Natural killer cell (primary cell): Measurements from ENCODE around the gene DTX3L. TPM values are rescaled to one million over a fixed set of nuclear protein-coding genes. Genes with fewer than 3 reads are reported as not detected.
A peak's percentile ranks its signal among the peaks of the same experiment; 100 is the strongest.

ENCODE experiments used
- ATAC-seq, 3 donors: fragments of 150-1000 bp in 2 of 3; fragments of 200-7000 bp in 1 of 3; cut with Tn5 transposase; 1 replicate in 1 of 3; 2 replicates in 2 of 3; pipeline ENCODE4 v1.10.0; 2021; ENCODE audit warnings: mild to moderate bottlenecking in 2 of 3, moderate library complexity in 2 of 3
- DNase-seq, 2 donors: peaks; one replicate each; pipeline versions ENCODE4 v3.0.0 to v3.0.0-alpha.2; 2013 to 2021; ENCODE audit warnings: mixed read lengths in 1 of 2
- H3K27ac ChIP-seq: one replicate; pipeline ENCODE4 v1.5.1; 2013; ENCODE audit warnings: mild to moderate bottlenecking, low read length
- H3K27me3 ChIP-seq: one replicate; pipeline ENCODE4 v1.6.1; 2013; ENCODE audit warnings: low read length; ENCODE audit not compliant: control insufficient read depth, insufficient read depth
- H3K36me3 ChIP-seq: one replicate; pipeline ENCODE4 v1.6.1; 2013; ENCODE audit warnings: low read length; ENCODE audit not compliant: control insufficient read depth, insufficient read depth
- H3K4me1 ChIP-seq: one replicate; pipeline ENCODE4 v1.6.1; 2013; ENCODE audit warnings: low read length; ENCODE audit not compliant: control insufficient read depth, insufficient read depth
- H3K4me3 ChIP-seq: one replicate; pipeline ENCODE4 v1.5.1; 2013; ENCODE audit warnings: low read length
- H3K9me3 ChIP-seq: one replicate; pipeline ENCODE4 v1.6.1; 2013; ENCODE audit warnings: low read length; ENCODE audit not compliant: control insufficient read depth, insufficient read depth
- H3K27ac Mint-ChIP-seq, 2 donors: one replicate each; pipeline ENCODE4 v1.8.0; 2022; ENCODE audit warnings: mild to moderate bottlenecking in 2 of 2, mixed read lengths in 2 of 2, moderate library complexity in 1 of 2
- H3K27me3 Mint-ChIP-seq, 2 donors: one replicate each; pipeline ENCODE4 v1.8.0; 2022; ENCODE audit warnings: low read depth in 2 of 2, mixed read lengths in 2 of 2
- H3K36me3 Mint-ChIP-seq: one replicate; pipeline ENCODE4 v1.8.0; 2022; ENCODE audit warnings: mixed read lengths
- H3K4me1 Mint-ChIP-seq, 2 donors: one replicate each; pipeline ENCODE4 v1.8.0; 2022; ENCODE audit warnings: mixed read lengths in 2 of 2
- H3K4me3 Mint-ChIP-seq: one replicate; pipeline ENCODE4 v1.8.0; 2022; ENCODE audit warnings: mild to moderate bottlenecking, moderate library complexity, mixed read lengths
- H3K9me3 Mint-ChIP-seq, 2 donors: one replicate each; pipeline ENCODE4 v1.8.0; 2022; ENCODE audit warnings: mixed read lengths in 2 of 2
- WGBS: methylation state at CpG from one replicate; pipeline ENCODE4 v1.1.7; 2013; ENCODE audit warnings: missing lambda C conversion rate; ENCODE audit not compliant: insufficient coverage; 5-methylcytosine and 5-hydroxymethylcytosine counted together
- intact Hi-C: fragments of 100-400 bp; cut with micrococcal nuclease; formaldehyde crosslinking; loops from one replicate; pipeline ENCODE4 v1.14.2; 2022
- total RNA-seq, 4 donors: library from RNA; stranded (reverse); fragments of 120-200 nt in 1 of 4; gene quantifications; one replicate each; pipeline versions ENCODE4 v1.2.3 to v1.2.4, GENCODE V29; 2013 to 2022
- TF ChIP-seq, protein P1 (sequence below): fragments of 200-600 bp; IDR thresholded peaks from one replicate; pipeline ENCODE4 v1.8.0; 2022; ENCODE audit warnings: antibody characterized with exemption

DTX3L gene
- total RNA-seq, 3 donors from 2014 or later (not counting 1 experiment from before 2014, with no cell fraction given) = 40.8 to 61.0 (median 51.8) TPM

DNA sequence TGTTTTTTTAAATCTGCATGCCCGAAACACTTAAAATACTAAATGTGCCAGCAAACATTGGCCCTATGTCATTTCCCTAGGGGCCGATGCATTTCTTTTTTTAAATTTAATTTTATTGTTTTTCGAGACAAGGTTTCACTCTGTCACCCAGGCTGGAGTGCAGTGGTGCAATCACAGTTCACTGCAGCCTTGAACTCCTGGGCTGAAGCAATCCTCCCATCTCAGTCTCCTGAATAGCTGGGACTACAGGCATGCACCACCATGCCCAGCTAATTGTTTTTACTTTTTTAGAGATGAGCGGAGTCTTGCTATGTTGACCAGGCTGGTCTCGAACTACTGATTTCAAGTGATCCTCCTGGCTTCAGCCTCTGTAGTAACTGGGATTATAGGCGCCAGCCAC is 5.5 kb upstream of the DTX3L start:
- DNase-seq = no peak
- TF ChIP-seq, protein P1, sequence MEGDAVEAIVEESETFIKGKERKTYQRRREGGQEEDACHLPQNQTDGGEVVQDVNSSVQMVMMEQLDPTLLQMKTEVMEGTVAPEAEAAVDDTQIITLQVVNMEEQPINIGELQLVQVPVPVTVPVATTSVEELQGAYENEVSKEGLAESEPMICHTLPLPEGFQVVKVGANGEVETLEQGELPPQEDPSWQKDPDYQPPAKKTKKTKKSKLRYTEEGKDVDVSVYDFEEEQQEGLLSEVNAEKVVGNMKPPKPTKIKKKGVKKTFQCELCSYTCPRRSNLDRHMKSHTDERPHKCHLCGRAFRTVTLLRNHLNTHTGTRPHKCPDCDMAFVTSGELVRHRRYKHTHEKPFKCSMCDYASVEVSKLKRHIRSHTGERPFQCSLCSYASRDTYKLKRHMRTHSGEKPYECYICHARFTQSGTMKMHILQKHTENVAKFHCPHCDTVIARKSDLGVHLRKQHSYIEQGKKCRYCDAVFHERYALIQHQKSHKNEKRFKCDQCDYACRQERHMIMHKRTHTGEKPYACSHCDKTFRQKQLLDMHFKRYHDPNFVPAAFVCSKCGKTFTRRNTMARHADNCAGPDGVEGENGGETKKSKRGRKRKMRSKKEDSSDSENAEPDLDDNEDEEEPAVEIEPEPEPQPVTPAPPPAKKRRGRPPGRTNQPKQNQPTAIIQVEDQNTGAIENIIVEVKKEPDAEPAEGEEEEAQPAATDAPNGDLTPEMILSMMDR = no peak
- no peaks in the 10 kb centered on the region for H3K27me3 ChIP-seq
- 94% methylated on average over 6 of the region's 6 CpGs for WGBS
- no peak overlapping the region for H3K27ac ChIP-seq
- no peaks in the 10 kb centered on the region for H3K9me3 Mint-ChIP-seq
- no peak overlapping the region for H3K4me3 Mint-ChIP-seq
- no peaks in the 10 kb centered on the region for H3K27me3 Mint-ChIP-seq
- H3K4me1 ChIP-seq = peaks cover 15% of the 10 kb centered on the region
- no peak for ATAC-seq
- no peaks in the 10 kb centered on the region for H3K9me3 ChIP-seq
- H3K36me3 Mint-ChIP-seq = peaks cover 16% of the 10 kb centered on the region
- no peak overlapping the region for H3K4me3 ChIP-seq
- H3K27ac Mint-ChIP-seq = no peak overlapping the region
- H3K4me1 Mint-ChIP-seq = peaks cover 42% of the 10 kb centered on the region in 2 donors
- H3K36me3 ChIP-seq = peaks cover 59% of the 10 kb centered on the region
- intact Hi-C loops = no loop called here

DNA sequence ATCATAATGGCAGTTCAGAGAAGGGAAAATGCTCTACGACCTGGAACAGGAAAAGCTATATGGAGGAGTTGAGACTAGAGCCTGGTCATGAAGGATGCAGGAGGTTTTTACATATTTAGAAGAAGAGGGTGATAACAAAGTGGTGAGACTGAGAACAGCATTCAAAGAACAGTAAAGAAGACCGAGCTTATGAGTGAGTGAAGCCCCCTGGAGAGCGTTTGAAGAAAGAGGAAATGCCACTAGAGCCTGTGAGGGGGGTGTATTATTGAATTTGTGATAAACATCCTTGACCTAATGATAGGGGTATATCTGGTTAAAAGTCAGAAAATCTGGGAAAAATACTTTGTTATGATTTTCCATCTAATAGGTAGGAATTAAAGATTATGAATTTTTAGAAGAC is 4.2 kb upstream of the DTX3L start:
- H3K27me3 ChIP-seq = no peaks in the 10 kb centered on the region
- Mint-ChIP-seq H3K4me1 (peaks cover 49 to 50% of the 10 kb centered on the region in 2 donors), H3K27ac (no peak overlapping the region), H3K36me3 (peaks cover 16% of the 10 kb centered on the region), H3K4me3 (no peak overlapping the region), H3K9me3 (no peaks in the 10 kb centered on the region), H3K27me3 (no peaks in the 10 kb centered on the region)
- H3K27ac ChIP-seq = no peak overlapping the region
- H3K4me1 ChIP-seq = peaks cover 21% of the 10 kb centered on the region
- no peak for DNase-seq
- H3K36me3 ChIP-seq = peaks cover 46% of the 10 kb centered on the region
- no peaks in the 10 kb centered on the region for H3K9me3 ChIP-seq
- intact Hi-C loops = loop anchor here (1.0 to 5.0 kb wide), 5 partner anchors 52 to 1013 kb away; partner anchors contain the start of genes HSPBAP1 and SEC22A
- TF ChIP-seq, protein P1 = no peak
- 84% methylated on average over 3 of the region's 3 CpGs for WGBS
- ATAC-seq = no peak
- no peak overlapping the region for H3K4me3 ChIP-seq

DNA sequence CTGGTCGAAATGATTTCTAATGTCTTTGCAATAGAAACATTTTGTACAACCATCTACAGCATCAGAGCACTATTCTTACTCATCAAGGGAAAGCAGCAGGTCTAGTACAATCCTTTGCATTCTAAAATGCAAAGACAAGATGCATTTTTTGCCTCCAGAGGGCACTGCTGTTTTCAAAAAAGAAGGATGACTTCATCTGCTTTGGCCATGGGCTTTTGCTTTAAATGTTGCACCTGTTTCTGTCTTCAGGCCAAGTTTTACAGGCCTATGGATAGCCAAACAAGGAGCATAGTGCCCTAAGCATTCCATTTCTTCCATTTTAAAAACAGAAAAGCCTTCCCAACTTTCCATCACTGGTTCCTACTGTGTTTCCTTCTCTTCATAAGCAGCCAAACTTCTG is 3.5 kb upstream of the DTX3L start:
- ATAC-seq (peak in 2 of 3 donors; percentile 24 to 36), DNase-seq (peak; percentile 28 to 81)
- no peak overlapping the region for H3K27ac ChIP-seq
- no peak overlapping the region for H3K4me3 Mint-ChIP-seq
- no peaks in the 10 kb centered on the region for H3K9me3 Mint-ChIP-seq
- no peak overlapping the region for H3K4me3 ChIP-seq
- TF ChIP-seq, protein P1 = peak; percentile 67
- WGBS = 86% methylated on average over 1 of the region's 1 CpG
- H3K27me3 ChIP-seq = no peaks in the 10 kb centered on the region
- intact Hi-C loops = loop anchor here (1.0 to 5.0 kb wide), 5 partner anchors 52 to 1014 kb away; partner anchors contain the start of genes HSPBAP1 and SEC22A
- H3K4me1 Mint-ChIP-seq = peaks cover 53 to 55% of the 10 kb centered on the region in 2 donors
- peak overlapping the region; percentile 86 to 97 for H3K27ac Mint-ChIP-seq
- no peaks in the 10 kb centered on the region for H3K9me3 ChIP-seq
- H3K36me3 Mint-ChIP-seq = peaks cover 10% of the 10 kb centered on the region
- H3K36me3 ChIP-seq = peaks cover 38% of the 10 kb centered on the region
- H3K27me3 Mint-ChIP-seq = no peaks in the 10 kb centered on the region
- H3K4me1 ChIP-seq = peaks cover 27% of the 10 kb centered on the region
